ENCODE data around the gene TEX10. TPM values are rescaled to one million over a fixed set of nuclear protein-coding genes. Genes with fewer than 3 reads are reported as not detected.

TEX10 gene
- total and polyA plus RNA-seq, 2 of the 4 experiments (the other 2 are of a cell fraction), result 16.2 to 43.9 TPM

DNA sequence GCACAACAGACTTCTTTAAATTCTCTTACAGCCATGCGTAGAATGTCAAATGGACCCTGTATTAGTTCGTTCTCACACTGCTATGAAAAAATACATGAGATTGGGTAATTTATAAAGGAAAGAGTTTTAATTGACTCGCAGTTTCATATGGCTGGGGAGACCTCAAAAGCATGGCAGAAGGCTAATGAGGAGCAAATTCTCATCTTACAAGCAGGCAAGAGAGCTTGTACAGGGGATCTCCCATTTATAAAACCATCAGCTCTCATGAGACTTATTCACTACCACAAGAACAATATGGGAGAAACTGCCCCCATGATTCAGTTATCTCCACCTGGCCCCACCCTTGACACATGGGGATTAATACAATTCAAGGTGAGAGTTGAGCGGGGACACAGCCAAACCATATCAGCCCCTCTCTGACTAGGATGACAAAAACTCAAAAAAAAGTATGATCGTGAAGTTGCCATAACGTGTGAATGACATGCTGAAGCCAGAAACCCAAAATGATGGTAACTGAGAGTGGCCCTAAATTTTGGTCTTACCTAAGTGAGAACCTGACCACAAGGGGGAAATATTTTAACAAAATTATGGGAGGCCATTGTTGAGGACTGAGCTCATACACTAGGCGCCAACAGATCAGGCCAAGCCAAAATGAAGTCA lies 17.5 kb upstream of the TEX10 start:
- H3K27me3 ChIP-seq (ENCODE audit: control insufficient read depth, insufficient read depth, low read length), result no peaks in the 10 kb centered on the region
- in situ Hi-C loops (cut with MboI; ENCODE audit: low sequenced_read_pairs) (no loop called here), intact Hi-C loops (cut with micrococcal nuclease) (no loop called here), dilution Hi-C loops (cut with HindIII; ENCODE audit: low sequenced_read_pairs, unreplicated experiment) (no loop called here)
- ATAC-seq (ENCODE audit: low read depth) (no peak), DNase-seq (no peak)
- H3K9ac ChIP-seq (ENCODE audit: low read depth, low read length), result no peak overlapping the region
- H3K56ac ChIP-seq (ENCODE audit: extremely low read depth, insufficient read depth, low read length), result no peak overlapping the region
- H3K9me3 ChIP-seq (ENCODE audit: control insufficient read depth, insufficient read depth, low read length), result no peaks in the 10 kb centered on the region; the same call in 1 of the 2 replicates
- H2BK5ac ChIP-seq (ENCODE audit: low read depth, low read length, poor library complexity, severe bottlenecking), result no peak overlapping the region
- WGBS, 2 experiments (ENCODE audit: extremely low coverage in 2 of 2, insufficient read length in 1 of 2), result no CpG with 5 or more reads among the region's 7 CpGs
- no peaks in the 10 kb centered on the region for H3K4me1 ChIP-seq (ENCODE audit: control insufficient read depth, insufficient read depth, low read length)
- no peak overlapping the region for H4K8ac ChIP-seq (ENCODE audit: low read depth in 2 of 2, low read length in 2 of 2)
- POLR2A ChIA-PET (ENCODE audit: unreplicated experiment), result no interaction called here
- no peak overlapping the region for H3K18ac ChIP-seq (ENCODE audit: low read depth, low read length)
- H3K4me3 ChIP-seq (ENCODE audit: insufficient read depth, low read depth, low read length), result no peak overlapping the region
- peaks cover 4% of the 10 kb centered on the region; the same call in 1 of the 2 replicates for H3K9me1 ChIP-seq (ENCODE audit: insufficient read depth, low read length)
- no peak overlapping the region for H3K4ac ChIP-seq (ENCODE audit: low read depth, low read length)
- H2BK120ac ChIP-seq (ENCODE audit: low read depth, low read length), result no peak overlapping the region
- no peak overlapping the region for H3K23ac ChIP-seq (ENCODE audit: low read depth, low read length)
- H4K5ac ChIP-seq (ENCODE audit: low read depth, low read length), result no peak overlapping the region
- H2AK5ac ChIP-seq (ENCODE audit: low read depth, low read length), result no peak overlapping the region
- no peaks in the 10 kb centered on the region for H3K79me1 ChIP-seq (ENCODE audit: low read depth in 1 of 2, low read length in 2 of 2)
- no peak overlapping the region for H3K27ac ChIP-seq (ENCODE audit: insufficient read depth, low read length)
- no peak overlapping the region for H4K91ac ChIP-seq (ENCODE audit: insufficient read depth, low read depth, low read length)
- no peaks in the 10 kb centered on the region for H4K20me1 ChIP-seq (ENCODE audit: insufficient read depth, low read length)
- CTCF ChIA-PET, result no interaction called here
- H3K14ac ChIP-seq (replicated peaks; ENCODE audit: low read depth, low read length), result no peak overlapping the region
- TF ChIP-seq, protein P1, sequence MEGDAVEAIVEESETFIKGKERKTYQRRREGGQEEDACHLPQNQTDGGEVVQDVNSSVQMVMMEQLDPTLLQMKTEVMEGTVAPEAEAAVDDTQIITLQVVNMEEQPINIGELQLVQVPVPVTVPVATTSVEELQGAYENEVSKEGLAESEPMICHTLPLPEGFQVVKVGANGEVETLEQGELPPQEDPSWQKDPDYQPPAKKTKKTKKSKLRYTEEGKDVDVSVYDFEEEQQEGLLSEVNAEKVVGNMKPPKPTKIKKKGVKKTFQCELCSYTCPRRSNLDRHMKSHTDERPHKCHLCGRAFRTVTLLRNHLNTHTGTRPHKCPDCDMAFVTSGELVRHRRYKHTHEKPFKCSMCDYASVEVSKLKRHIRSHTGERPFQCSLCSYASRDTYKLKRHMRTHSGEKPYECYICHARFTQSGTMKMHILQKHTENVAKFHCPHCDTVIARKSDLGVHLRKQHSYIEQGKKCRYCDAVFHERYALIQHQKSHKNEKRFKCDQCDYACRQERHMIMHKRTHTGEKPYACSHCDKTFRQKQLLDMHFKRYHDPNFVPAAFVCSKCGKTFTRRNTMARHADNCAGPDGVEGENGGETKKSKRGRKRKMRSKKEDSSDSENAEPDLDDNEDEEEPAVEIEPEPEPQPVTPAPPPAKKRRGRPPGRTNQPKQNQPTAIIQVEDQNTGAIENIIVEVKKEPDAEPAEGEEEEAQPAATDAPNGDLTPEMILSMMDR (conservative IDR thresholded peaks at IDR 0.05; ENCODE audit: low read depth, low read length), result no peak
- no peak for TF ChIP-seq CEBPB (IDR thresholded peaks at IDR 0.05; ENCODE audit: low read depth, low read length)
- no peak for TF ChIP-seq MAFK (IDR thresholded peaks at IDR 0.05; ENCODE audit: low read depth, low read length)
- no peak for TF ChIP-seq NFE2L2 (IDR thresholded peaks at IDR 0.05; ENCODE audit: low read depth, low read length)
- TF ChIP-seq RCOR1 (IDR thresholded peaks at IDR 0.05; ENCODE audit: insufficient replicate concordance, low read length), result no peak
- TF ChIP-seq CHD1 (IDR thresholded peaks at IDR 0.05; ENCODE audit: low read depth, low read length), result no peak
- no peak for TF ChIP-seq MXI1 (IDR thresholded peaks at IDR 0.05; ENCODE audit: borderline replicate concordance, low read depth, low read length)
- BruUV-seq (replicated peaks), result no TSS peak
- no peak overlapping the region for H3K4me2 ChIP-seq (ENCODE audit: low read depth, low read length)
- no peak overlapping the region for H2AFZ ChIP-seq (replicated peaks; ENCODE audit: low read length, poor library complexity)
- no peak overlapping the region for H2BK15ac ChIP-seq (ENCODE audit: low read depth, low read length)
- no peak overlapping the region for H2AK9ac ChIP-seq (replicated peaks; ENCODE audit: low read depth, low read length, poor library complexity)
- no peaks in the 10 kb centered on the region for H3K36me3 ChIP-seq (ENCODE audit: control insufficient read depth, insufficient read depth, low read length)
- no peak overlapping the region for H2BK20ac ChIP-seq (ENCODE audit: low read depth, low read length)

Measured in IMR-90 (cell line).